ENCODE results near the gene SETDB1.

The SETDB1 gene

GRCh38 chr1:150906329-150906728 is 19.8 kb upstream of the SETDB1 start:
- POLR2A ChIA-PET: no interaction called here

GRCh38 chr1:150906813-150907212 is 19.4 kb upstream of the SETDB1 start:
- ChIA-PET POLR2A (no interaction called here), CTCF (interaction anchor here (2.2 kb wide), 1 partner anchor 15 kb away, joined by 12 read pairs; no protein-coding TSS in a partner anchor)
- Histone ChIP-seq H3K36me3 (ENCODE audit: control insufficient read depth in 2 of 2, insufficient read depth in 1 of 2, low read length in 2 of 2) (no peaks in the 10 kb centered on the region), H3K9me3 (ENCODE audit: control insufficient read depth, insufficient read depth, low read depth, low read length) (no peaks in the 10 kb centered on the region), H3K4me1 (ENCODE audit: control insufficient read depth, insufficient read depth, low read length) (no peaks in the 10 kb centered on the region), H3K4me3 (ENCODE audit: low read depth, low read length) (no peak overlapping the region), H3K27ac (ENCODE audit: extremely low read depth, low read depth, low read length) (no peak overlapping the region)
- TF ChIP-seq ZBTB10 (tag by site-specific recombination; IDR thresholded peaks at IDR 0.05): no peak
- TF ChIP-seq ZNF707 (tag by site-specific recombination; IDR thresholded peaks at IDR 0.05): no peak
- TF ChIP-seq ZNF639 (tag by site-specific recombination; IDR thresholded peaks at IDR 0.05): no peak
- TF ChIP-seq FEZF1 (tag by site-specific recombination; IDR thresholded peaks at IDR 0.05): no peak
- TF ChIP-seq PRDM10 (tag by site-specific recombination; IDR thresholded peaks at IDR 0.05): no peak
- no peak for TF ChIP-seq YY1 (tag by site-specific recombination; IDR thresholded peaks at IDR 0.05)
- TF ChIP-seq ZNF677 (tag by site-specific recombination; IDR thresholded peaks at IDR 0.05): no peak
- no peak for TF ChIP-seq KLF10 (tag by site-specific recombination; IDR thresholded peaks at IDR 0.05)
- no peak for TF ChIP-seq KLF9 (tag by site-specific recombination; IDR thresholded peaks at IDR 0.05; ENCODE audit: low read depth)
- TF ChIP-seq ZNF692 (tag by site-specific recombination; IDR thresholded peaks at IDR 0.05): no peak
- no peak for TF ChIP-seq ZNF600 (tag by site-specific recombination; IDR thresholded peaks at IDR 0.05)
- TF ChIP-seq ZNF274 (IDR thresholded peaks at IDR 0.05; ENCODE audit: low read length): no peak
- no peak for TF ChIP-seq ZNF274 (tag by site-specific recombination; IDR thresholded peaks at IDR 0.05; ENCODE audit: borderline replicate concordance)
- no peak for TF ChIP-seq ZNF211 (tag by site-specific recombination; IDR thresholded peaks at IDR 0.05; ENCODE audit: low read depth)
- no peak for TF ChIP-seq ZNF555 (tag by site-specific recombination; conservative IDR thresholded peaks at IDR 0.05)
- no peak for TF ChIP-seq ZNF830 (tag by site-specific recombination; IDR thresholded peaks at IDR 0.05; ENCODE audit: low read depth)
- no peak for TF ChIP-seq ZNF664 (tag by site-specific recombination; IDR thresholded peaks at IDR 0.05)
- TF ChIP-seq MZF1 (tag by site-specific recombination; IDR thresholded peaks at IDR 0.05; ENCODE audit: borderline replicate concordance): no peak

More at GRCh38 chr1:150906329-150906728, 19.8 kb upstream of the SETDB1 start:
- Histone ChIP-seq H3K9me3 (ENCODE audit: control insufficient read depth, insufficient read depth, low read depth, low read length) (no peaks in the 10 kb centered on the region), H3K4me1 (ENCODE audit: control insufficient read depth, insufficient read depth, low read length) (no peaks in the 10 kb centered on the region), H3K27ac (ENCODE audit: extremely low read depth, low read depth, low read length) (no peak overlapping the region), H3K36me3 (ENCODE audit: control insufficient read depth in 2 of 2, insufficient read depth in 1 of 2, low read length in 2 of 2) (no peaks in the 10 kb centered on the region), H3K4me3 (ENCODE audit: low read depth, low read length) (no peak overlapping the region)
- CTCF ChIA-PET: interaction anchor here (2.2 kb wide), 1 partner anchor 16 kb away, joined by 12 read pairs; no protein-coding TSS in a partner anchor
- TF ChIP-seq IKZF3 (tag by site-specific recombination; IDR thresholded peaks at IDR 0.05): no peak
- no peak for TF ChIP-seq ZNF624 (tag by site-specific recombination; IDR thresholded peaks at IDR 0.05)
- TF ChIP-seq ZNF362 (tag by site-specific recombination; IDR thresholded peaks at IDR 0.05): no peak
- peak; percentile 39; the same call in 1 of the 2 replicates for TF ChIP-seq ZNF133 (tag by site-specific recombination; IDR thresholded peaks at IDR 0.05)
- no peak for TF ChIP-seq HOXD13 (CRISPR knock-in tag; IDR thresholded peaks at IDR 0.05; ENCODE audit: borderline replicate concordance)
- TF ChIP-seq SP7 (tag by site-specific recombination; IDR thresholded peaks at IDR 0.05): no peak
- TF ChIP-seq ZNF529 (tag by site-specific recombination; IDR thresholded peaks at IDR 0.05; ENCODE audit: insufficient replicate concordance): no peak
- no peak for TF ChIP-seq ZNF704 (tag by site-specific recombination; IDR thresholded peaks at IDR 0.05)

Data from HEK293 (cell line).